RKO (cell line): ENCODE results near the gene HYOU1.
A peak's percentile ranks its signal among the peaks of the same experiment; 100 is the strongest.
"Not testable (repeated sequence)": the region's sequence is repeated elsewhere in the genome, so short reads cannot be mapped to it uniquely, and the experiment has no call there.

ENCODE experiments used
- DNase-seq: peaks from one replicate; pipeline ENCODE4 v3.0.0-alpha.2; 2016; ENCODE audit warnings: low spot score

The HYOU1 gene

DNA sequence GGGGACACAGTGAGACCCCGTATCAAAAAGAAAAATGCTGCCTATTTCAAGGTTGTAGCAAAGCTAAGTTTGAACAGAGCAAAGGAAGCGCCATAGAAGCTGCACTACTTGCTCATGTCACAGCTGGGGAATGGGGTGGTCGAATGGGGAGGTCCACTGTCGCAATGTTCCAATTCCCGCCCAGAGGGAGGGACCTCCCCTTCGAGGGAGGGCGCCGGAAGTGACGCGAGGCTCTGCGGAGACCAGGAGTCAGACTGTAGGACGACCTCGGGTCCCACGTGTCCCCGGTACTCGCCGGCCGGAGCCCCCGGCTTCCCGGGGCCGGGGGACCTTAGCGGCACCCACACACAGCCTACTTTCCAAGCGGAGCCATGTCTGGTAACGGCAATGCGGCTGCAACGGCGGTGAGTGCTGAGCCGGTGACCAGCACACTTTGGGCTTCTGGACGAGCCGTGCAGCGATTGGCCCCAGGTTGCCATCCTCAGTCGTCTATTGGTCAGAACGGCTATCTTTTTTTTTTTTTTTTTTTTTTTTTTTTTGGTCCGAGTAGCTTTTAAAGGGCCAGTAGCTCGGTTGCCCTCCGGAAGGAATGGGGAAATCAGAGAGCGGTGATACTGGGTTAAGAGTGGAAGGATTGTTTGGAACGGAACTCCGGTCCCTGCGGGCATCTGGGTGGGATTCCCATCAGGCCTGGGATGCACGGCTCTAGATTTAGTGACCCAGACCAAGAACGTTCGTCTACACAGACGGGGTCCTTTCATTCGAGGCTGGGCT lies 27.8 kb upstream of the HYOU1 start, which contains the start of gene HMBS:
Gene HMBS, plus strand, starts transcription at position 219 of the 774 bp plus-strand sequence. Its CDS starts 153 bp downstream, at position 372.
- DNase-seq: peak; percentile 94

DNA sequence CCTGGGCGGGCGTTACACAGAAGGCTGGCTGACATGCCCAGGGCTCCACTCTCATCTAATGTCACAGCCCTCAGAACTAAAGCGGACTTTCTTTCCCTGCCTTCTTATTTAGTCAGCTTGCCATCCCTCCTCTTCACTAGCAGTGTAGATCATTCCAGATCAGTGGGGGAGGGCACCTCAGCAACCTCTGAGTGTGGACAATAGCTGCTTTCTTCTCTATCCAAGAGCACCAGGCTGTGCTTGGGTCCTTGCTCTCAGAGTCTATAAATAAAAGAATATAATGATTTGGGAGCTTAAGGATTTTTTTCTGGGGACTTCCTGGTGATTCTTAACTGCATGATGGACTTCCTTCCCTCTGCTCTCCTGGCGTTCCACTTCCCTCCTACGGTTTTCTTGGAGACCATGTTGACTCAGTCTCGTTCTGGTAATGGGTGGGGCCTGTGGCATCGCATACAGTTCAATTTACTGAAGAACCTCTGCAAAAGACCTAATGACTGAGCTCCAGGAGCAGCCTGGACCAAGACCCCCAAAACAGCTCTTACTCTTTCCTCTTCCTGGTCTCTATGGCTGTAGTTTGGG lies 24.8 kb upstream of the HYOU1 start:
- no peak for DNase-seq

DNA sequence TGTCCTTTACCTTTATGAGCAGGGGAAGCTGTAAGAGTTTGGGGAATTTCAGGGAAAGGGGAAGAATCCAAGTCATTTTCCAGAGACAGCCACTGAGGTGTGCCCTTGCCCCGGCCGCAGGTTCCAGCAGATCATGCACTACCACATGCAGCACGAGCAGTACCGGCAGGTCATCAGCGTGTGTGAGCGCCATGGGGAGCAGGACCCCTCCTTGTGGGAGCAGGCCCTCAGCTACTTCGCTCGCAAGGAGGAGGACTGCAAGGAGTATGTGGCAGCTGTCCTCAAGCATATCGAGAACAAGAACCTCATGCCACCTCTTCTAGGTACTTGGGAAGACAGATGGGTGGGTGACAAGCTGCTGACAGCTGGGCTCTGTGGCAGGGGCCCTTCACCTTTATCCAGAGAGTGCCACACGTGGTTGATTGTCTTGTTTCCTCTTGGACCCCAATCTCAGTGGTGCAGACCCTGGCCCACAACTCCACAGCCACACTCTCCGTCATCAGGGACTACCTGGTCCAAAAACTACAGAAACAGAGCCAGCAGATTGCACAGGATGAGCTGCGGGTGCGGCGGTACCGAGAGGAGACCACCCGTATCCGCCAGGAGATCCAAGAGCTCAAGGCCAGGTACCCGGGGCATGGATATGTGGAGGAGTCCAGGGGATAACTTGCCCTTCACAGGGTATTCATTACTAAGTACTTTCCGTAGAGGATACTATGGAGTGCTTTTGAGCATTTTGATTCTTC lies 21.8 kb upstream of the HYOU1 start:
- DNase-seq: no peak

DNA sequence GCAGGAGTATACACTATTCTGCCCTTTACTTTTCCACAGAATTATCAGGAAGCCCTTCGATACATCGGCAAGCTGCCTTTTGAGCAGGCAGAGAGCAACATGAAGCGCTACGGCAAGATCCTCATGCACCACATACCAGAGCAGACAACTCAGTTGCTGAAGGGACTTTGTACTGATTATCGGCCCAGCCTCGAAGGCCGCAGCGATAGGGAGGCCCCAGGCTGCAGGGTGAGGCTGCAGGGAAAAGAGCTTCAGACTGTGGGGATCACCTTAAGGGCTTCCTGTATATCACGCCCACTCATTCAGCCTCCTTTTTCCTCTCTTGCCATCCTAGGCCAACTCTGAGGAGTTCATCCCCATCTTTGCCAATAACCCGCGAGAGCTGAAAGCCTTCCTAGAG lies 20.8 kb upstream of the HYOU1 start:
- DNase-seq: no peak

DNA sequence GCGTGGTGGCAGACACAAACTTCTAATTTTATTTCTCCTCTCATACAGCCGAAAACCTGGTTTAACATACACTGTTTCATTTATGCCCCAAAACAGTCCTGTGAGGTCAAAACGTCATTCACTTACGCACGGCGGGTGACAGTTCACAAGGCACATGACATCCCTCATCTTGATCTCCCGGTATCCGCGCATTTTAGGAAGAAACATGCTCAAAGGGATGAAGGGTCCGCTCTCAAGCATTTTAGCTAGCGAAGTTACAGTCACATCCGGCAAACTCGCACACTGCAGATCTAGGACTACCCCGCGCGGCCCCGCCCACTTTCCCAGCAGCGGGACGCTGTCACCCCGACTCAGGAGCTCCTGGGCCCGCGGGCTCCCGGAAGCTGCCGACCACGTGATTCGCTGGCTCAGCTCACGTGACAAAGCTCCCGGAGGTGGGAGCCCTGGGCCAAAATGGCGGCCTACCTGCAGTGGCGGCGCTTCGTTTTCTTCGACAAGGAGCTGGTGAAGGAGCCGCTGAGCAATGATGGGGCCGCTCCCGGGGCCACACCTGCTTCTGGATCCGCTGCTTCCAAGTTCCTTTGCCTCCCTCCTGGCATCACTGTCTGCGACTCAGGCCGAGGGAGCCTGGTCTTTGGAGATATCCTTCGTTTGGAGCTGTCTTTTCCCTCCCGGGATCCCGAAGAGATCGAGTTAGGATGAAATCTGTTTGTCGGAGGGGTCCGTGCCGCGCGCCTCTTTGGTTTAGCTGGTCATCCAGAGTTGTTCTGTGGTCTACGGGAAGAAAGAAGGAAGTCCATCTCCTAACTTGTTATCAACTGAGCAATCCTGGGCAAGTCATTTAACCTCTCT lies 10.6 kb upstream of the HYOU1 start, which contains the start of gene VPS11:
Gene VPS11, plus strand, starts transcription at position 448 of the 852 bp plus-strand sequence. Its CDS starts 6 bp downstream, at position 454.
- peak; percentile 98 for DNase-seq

DNA sequence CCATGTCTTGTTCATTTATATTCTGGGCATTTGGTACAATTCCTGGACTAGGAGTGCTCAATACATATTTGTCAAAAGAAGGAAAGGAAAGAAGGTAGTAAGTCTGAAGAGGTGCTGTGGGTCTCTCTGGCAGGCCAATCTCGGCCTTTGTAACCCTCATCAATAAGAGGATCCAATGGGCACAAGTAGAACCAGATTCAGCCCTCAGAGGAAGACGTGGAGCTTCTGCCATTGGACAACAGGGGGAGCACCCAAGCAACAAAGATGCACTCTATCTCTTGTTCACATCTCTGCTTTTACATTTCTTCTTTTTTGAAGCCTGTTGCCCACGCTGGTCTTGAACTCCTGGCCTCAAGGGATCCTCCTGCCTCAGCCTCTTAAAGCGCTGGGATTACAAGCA lies 8.4 kb upstream of the HYOU1 start:
- peak; percentile 73 for DNase-seq

DNA sequence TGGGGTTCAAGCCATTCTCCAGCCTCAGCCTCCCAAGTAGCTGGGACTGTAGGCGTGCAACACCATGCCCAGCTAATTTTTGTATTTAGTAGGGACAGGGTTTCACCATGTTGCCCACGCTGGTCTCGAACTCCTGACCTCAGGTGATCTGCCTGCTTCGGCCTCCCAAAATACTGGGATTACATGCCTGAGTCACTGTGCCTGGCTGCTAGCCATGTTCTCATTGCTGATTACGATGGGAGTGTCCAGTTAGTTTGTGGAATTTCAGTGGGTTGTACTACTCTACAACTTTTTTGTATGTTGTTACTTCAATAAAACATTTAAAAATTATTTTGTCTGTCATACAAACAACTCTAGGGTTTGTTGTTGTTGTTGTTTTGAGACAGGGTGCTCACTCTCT lies 5.8 kb upstream of the HYOU1 start:
- DNase-seq: peak; percentile 27

DNA sequence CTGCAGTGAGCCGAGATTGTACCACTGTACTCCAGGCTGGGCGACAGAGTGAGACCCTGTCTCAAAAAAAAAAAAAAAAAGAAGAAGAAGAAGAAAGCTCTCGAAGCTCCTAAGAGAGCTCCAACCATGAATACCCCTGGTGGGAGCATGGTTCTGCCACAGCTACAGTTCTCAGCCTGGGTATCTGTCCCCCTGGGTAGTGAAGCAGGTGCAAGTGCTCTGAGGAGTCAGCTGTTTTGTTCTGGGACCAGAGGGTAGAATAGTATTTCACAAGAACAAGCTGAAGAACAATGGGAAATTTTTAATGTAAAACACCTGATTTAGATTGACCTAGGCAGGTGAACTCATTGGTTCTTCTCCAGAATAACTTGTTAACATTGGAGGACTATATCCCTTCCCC lies 4.3 kb upstream of the HYOU1 start:
- no peak for DNase-seq

DNA sequence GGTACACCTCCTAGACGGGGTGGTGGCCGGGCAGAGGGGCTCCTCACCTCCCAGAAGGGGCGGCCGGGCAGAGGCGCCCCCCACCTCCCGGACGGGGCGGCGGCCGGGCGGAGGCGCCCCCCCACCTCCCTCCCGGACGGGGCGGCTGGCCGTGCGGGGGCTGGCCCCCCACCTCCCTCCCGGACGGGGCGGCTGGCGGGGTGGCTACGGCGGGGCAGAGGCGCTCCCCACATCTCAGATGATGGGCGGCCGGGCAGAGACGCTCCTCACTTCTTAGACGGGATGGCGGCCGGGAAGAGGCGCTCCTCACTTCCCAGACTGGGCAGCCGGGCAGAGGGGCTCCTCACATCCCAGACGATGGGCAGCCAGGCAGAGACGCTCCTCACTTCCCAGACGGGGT lies 2.1 kb upstream of the HYOU1 start:
- DNase-seq: not testable (repeated sequence)

DNA sequence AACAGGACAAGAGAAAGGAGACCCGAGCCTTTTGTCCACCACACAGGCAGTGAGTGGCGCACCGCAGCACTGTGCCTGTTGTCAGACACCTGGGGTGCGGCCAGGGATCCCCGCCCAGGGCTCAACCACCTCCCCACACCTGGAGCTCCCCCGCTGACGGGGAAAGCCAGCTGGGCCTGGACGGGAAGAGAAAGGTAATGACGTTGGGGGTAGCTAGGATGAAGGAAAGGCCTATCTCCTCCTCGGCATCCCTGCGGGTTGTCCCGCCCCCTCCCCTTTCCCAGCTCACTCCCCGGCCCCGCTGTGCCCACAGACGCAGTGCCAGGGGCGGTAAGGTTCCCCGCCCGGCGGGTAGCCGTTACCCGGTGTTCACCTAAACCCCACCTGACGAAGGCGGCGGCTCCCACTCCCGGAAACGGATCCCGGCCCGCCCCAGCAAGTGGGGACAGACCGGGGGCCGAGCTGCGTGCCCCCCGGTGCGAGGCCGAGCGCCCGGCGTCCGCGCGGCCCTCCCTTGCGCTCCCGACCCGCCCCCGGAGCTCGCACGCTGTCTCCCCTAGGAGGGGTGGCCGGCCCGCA lies 495 bp downstream of the HYOU1 start:
- DNase-seq: no peak

DNA sequence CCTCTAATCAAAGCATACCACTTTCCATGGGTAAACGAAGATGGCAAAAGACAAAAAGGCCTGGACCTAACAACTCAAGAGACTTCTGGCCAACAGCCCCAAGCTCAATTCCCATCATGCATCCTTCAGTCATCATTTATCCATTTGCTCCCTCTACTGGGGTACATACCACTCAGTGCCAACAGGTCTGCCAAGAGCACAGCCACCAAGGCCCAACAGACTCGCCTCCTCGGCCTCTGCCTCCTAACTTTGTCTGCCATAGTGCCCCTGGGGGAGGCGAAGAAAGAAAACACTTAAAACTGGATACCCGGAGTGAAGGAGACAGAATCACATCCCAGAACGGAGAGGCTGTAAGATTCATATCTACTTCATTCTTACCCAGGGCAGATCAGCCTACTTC lies 1.1 kb downstream of the HYOU1 start:
- DNase-seq: peak; percentile 81

DNA sequence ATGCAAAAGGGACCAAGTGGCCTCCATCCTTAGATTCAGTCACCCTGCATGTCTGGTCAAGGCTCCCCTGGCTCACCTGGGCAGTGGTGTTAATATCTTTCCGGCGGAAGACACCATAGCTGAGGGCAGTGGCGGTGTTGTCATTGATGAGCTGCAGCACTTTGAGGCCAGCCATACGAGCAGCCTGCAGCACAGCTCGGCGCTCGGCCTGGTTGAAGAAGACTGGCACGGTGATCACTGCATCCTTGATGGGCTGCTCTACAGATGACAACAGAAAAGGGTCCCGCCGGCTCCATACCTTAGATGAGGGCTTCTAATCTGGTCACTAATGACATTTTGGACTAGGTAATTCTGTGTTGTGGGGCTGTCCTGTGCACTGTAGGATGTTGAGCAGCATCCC lies 2.6 kb downstream of the HYOU1 start:
- DNase-seq: no peak

DNA sequence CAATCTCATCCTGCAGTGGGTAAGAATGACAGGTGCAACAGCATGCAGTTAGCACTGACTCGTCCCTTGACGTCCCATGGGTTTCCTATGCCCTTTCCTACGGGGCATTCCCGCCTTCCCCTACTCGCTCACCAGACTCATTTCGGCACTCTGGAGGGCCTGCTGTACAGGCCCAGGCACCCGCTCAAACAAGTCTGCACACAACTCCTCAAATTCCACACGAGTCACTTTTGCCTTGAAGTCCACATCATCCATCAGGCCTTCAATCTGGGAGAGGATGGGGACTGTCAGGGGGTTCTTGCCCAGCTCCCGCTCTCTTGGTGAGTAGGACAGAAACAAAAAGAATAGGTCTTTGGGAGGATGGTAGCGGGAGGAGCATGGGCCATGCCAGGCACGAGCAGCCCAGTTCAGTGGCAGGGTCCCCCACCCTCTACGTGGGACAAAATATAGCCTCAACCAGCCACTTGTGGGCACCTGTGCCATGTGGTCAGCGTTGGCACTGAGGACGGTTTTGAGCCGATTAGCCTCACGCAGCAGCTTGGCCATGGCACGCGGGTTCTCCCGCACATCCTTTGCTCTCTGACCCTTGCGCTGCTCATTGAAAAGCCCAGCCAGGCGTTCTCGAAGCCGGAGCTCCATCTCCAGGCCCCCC lies 4.7 kb downstream of the HYOU1 start:
- DNase-seq: no peak

DNA sequence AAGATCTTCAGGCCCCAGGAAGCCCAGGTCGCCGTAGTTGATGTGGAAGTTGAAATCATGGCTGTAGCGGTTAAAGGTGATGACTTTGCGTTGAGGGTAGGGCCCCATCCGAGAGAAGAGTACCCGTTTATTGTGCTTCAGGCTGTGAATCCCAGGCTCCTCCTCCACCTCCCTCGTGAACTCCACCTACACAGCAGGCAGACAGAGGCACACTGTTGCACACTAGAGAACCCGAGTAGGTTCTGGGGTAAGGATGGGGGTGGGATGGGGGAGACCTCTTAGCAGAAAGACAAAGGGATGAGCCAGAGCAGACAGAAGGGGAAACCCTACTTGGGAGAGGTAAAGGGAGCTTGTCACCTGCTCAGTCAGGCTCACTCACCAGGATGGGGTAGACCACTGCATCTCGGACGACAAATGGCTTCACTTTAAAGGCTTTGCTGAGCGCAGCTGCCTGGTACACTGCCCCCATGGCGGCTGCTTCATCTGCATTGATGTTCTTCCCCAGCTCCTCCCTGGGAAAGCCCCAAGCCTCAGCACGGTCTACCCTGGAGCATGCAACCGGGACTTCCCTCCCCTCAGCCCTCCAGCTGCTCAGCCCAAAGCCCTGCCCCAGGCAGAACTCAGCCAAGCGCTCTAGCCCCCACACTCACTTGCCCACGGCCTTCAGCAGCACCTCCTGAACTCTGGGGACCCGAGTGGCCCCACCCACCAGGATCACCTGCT lies 5.4 kb downstream of the HYOU1 start:
- no peak for DNase-seq

DNA sequence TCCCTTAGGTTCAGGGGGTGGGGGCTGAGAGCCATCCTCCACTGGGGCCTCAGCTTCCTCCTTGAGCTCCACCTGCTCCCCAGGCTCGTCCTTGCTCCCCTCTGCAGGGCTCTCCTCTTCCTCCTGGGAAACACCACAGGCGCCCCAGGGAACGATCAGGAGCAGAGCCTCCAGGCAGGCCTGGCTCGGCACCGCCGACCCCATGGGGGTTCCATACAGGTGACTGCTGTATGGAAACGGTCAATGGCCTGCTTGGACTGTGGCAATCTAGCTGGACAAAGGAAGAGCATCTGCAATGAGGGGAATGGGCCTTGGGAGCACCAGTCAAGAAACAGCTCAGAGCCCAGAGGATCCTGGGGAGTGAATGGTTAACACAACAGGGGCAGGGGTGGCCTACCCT lies 7.9 kb downstream of the HYOU1 start:
- no peak for DNase-seq

DNA sequence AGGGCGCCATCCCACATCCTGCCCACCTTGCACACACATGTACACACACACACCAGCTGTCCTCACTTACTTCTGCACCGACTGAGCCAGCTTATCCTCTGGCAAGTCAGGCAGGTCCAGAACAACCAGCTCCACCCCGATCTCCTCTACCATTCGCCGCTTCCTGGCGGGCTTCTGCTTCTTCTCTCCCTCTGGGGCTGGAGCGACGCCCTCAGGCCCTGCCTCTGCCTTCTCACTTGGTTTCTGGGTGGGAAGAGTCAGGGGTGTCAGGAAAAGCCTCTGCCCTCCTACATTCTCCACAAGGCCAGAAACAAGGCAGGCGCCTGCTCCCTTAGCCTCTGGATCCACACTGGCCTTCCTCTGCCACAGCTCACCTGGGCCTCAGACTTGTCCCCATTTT lies 8.4 kb downstream of the HYOU1 start:
- no peak for DNase-seq

DNA sequence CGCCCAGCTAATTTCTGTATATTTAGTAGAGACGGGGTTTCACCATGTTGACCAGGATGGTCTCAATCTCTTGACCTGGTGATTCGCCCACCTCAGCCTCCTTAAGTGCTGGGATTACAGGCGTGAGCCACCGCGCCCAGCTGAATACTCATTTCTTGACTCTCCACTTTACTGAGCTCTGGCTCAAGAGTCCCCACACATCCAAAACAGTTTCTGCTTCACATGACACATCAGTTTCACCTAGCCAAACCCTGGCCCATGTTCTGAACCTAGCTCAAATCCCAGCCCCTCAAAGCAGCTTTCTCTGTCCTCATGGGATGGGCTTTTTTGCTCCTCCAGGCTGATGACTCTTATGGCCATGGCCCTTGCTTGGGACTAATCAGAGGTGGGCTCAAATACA lies 9.8 kb downstream of the HYOU1 start:
- DNase-seq: no peak

DNA sequence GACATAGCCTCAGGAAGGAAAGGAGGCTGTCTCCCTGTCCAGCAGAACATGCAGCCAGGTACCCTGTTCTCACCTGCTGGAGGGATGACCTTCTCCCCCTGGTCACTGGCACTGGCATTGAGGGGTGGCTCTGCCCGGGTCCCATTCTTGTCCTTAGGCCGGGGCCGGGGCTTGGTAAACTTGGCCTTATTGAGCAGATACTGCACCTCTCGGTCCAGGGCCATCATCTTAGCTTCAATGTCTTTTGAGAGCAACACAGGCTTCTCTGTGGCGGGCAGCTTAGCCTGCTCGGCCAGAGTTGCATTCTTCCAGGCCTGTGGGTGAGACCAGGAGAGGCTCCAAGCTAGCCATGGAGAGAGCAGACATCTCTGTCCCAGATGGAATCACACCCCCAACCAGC lies 10.5 kb downstream of the HYOU1 start:
- DNase-seq: no peak

DNA sequence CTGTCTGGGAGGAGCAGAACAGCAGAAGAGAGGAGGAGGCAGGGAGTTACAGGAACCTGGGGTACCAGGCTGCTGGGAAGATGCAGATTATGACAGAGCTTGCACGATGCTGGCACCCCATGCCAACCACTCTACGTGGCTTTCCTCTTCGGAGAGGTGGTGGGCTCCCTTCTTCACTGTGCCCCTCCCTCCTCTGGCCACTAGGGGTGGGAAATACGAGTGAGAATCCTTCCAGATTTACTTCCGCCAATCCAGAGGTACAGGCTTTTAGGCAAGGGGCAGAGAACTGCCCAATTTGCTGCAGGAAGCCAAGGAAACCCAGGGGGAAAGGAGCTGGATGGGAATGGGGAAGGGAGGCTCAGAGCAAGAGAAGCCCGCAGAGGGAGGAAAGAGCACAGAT lies 12.3 kb downstream of the HYOU1 start:
- no peak for DNase-seq

DNA sequence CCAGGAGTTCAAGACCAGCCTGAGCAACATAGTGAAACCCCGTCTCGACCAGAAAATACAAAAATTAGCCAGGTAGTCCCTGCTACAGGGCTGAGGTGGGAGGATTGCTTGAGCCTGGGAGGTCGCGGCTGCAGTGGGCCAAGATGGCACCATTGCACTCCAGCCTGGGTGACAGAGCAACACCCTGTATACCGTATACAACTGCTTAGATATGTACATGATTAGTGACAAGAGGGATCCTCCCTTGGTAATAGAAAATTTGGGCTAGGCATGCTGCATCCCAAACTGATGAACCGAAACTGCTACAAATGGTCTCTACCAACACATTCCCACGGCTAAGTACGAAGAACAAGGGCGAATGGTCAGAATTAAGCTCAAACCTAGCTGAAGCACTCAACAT lies 14.1 kb downstream of the HYOU1 start:
- no peak for DNase-seq
